Activated naive CD4-positive, alpha-beta T cell treated with anti-CD3 and anti-CD28 coated beads, Interleukin-2, amount 50 U/mL, for 72 hours (primary cell): Measurements from ENCODE around the gene FBXO34. TPM values are rescaled to one million over a fixed set of nuclear protein-coding genes. Genes with fewer than 3 reads are reported as not detected.

Experiments used
- ATAC-seq, 2 donors: fragments of 150-1000 bp; cut with Tn5 transposase; 2 replicates each; pipeline ENCODE4 v1.10.0; 2021; ENCODE audit warnings: mild to moderate bottlenecking in 2 of 2, moderate library complexity in 2 of 2
- DNase-seq, 2 donors: peaks; one replicate each; pipeline ENCODE4 v3.0.0; 2021 to 2022; ENCODE audit warnings: low spot score in 2 of 2
- H3K27ac Mint-ChIP-seq, 2 donors: one replicate each; pipeline ENCODE4 v1.8.0; 2022; ENCODE audit warnings: mild to moderate bottlenecking in 2 of 2, mixed read lengths in 2 of 2
- H3K36me3 Mint-ChIP-seq, 2 donors: one replicate each; pipeline ENCODE4 v1.8.0; 2022; ENCODE audit warnings: mixed read lengths in 2 of 2
- H3K9me3 Mint-ChIP-seq, 2 donors: one replicate each; pipeline ENCODE4 v1.8.0; 2022; ENCODE audit warnings: mixed read lengths in 2 of 2
- total RNA-seq, 2 donors: library from RNA; stranded (reverse); gene quantifications; one replicate each; pipeline ENCODE4 v1.2.3, GENCODE V29; 2022

FBXO34 gene
- total RNA-seq, 2 donors from 2014 or later: 26.7 to 27.5 TPM

DNA sequence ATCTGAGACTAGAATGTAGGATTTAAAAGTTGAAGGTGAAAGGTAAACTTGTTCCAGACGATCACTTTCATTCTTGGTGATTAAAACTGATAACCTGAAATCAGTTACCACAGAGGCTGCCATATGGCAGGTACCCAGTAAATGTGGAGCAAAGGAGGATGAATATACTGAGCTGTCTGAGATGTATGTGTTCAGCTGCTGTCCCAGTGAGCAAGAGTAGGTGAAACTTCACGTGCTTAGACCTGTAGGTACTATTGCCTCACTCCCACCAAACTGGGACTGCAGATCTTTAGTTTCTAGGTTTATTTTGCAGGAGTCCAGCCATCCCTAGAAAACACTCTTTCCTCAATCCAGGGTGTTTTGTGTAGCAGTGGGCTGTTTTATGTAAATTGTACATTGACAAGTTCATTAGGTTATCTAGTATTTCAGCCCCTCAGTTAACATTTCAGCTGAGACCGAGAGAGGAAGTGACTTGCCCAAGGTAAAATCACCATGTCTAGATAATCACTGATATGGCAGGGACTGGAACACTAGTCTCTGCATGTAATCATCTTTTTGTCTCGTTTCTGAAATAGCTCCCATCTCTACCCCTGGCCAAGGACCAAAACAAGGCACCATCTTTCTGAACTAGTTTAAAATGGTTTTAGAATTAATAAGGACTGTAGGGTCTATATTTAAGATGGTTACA is 77.7 kb downstream of the FBXO34 start:
- ATAC-seq: peak; percentile 79 to 88
- Mint-ChIP-seq H3K9me3 (no peaks in the 10 kb centered on the region), H3K27ac (peak overlapping the region; percentile 42 to 57)

DNA sequence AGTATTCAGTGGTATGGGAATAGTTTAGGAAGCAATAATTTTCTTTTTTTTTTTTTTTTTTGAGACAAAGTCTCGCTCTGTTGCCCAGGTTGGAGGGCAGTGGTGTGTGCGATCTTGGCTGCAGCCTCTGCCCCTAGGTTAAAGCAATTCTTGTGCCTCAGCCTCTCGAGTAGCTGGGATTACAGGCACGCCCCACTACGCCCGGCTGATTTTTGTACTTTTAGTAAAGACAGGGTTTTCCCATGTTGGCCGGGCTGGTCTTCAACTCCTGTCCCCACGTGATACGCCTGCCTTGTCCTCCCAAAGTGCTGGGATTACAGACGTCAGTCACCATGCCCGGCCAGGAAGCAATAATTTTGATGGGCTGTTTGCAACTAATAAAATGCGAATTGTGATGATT is 78.3 kb downstream of the FBXO34 start:
- ATAC-seq (no peak), DNase-seq (no peak)
- Mint-ChIP-seq H3K27ac (peak overlapping the region; percentile 42 to 69), H3K36me3 (peaks cover 5 to 8% of the 10 kb centered on the region in 2 donors), H3K9me3 (no peaks in the 10 kb centered on the region)

More for the DNA sequence above, 77.7 kb downstream of the FBXO34 start:
- DNase-seq: no peak
- H3K36me3 Mint-ChIP-seq: peaks cover 5 to 8% of the 10 kb centered on the region in 2 donors

DNA sequence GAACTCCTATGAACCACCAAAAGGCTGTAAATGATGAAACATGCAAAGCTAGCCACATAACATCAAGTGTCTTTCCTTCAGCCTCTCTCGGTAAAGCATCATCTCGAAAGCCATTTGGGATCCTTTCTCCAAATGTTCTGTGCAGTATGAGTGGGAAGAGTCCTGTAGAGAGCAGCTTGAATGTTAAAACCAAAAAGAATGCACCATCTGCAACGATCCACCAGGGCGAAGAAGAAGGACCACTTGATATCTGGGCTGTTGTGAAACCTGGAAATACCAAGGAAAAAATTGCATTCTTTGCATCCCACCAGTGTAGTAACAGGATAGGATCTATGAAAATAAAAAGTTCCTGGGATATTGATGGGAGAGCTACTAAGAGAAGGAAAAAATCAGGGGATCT is 79.2 kb downstream of the FBXO34 start:
- Mint-ChIP-seq H3K36me3 (peaks cover 5 to 8% of the 10 kb centered on the region in 2 donors), H3K27ac (no peak overlapping the region), H3K9me3 (no peaks in the 10 kb centered on the region)
- ATAC-seq: no peak
- DNase-seq: no peak

DNA sequence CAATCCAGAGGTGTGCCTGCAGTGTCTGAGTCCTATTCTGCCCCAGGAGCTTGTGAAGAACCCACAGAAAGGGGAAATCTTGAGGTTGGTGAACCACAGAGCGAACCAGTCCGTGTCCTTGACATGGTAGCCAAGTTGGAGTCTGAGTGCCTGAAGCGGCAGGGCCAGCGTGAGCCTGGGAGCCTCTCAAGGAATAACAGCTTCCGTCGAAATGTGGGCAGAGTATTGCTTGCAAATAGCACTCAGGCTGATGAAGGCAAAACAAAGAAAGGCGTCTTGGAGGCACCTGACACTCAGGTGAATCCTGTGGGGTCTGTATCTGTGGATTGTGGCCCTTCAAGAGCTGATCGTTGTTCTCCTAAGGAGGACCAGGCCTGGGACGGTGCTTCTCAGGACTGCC is 79.9 kb downstream of the FBXO34 start:
- Mint-ChIP-seq H3K9me3 (no peaks in the 10 kb centered on the region), H3K27ac (no peak overlapping the region), H3K36me3 (peaks cover 5 to 8% of the 10 kb centered on the region in 2 donors)
- DNase-seq (no peak), ATAC-seq (no peak)

DNA sequence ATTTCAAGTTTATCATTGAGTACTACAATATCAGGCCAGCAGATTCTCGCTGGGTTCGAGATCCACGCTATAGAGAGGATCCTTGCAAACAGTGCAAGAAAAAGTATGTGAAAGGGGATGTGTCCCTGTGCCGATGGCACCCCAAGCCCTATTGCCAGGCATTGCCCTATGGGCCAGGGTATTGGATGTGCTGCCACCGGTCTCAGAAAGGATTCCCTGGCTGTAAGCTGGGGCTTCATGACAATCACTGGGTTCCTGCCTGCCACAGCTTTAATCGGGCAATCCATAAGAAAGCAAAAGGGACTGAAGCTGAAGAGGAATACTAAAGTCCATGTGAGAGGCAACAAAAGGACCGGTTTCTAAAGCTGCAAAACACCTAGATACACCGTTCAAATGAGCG is 81.0 kb downstream of the FBXO34 start:
- no peaks in the 10 kb centered on the region for H3K9me3 Mint-ChIP-seq
- no peak for DNase-seq
- ATAC-seq: no peak
- no peak overlapping the region for H3K27ac Mint-ChIP-seq
- peaks cover 5 to 8% of the 10 kb centered on the region in 2 donors for H3K36me3 Mint-ChIP-seq

DNA sequence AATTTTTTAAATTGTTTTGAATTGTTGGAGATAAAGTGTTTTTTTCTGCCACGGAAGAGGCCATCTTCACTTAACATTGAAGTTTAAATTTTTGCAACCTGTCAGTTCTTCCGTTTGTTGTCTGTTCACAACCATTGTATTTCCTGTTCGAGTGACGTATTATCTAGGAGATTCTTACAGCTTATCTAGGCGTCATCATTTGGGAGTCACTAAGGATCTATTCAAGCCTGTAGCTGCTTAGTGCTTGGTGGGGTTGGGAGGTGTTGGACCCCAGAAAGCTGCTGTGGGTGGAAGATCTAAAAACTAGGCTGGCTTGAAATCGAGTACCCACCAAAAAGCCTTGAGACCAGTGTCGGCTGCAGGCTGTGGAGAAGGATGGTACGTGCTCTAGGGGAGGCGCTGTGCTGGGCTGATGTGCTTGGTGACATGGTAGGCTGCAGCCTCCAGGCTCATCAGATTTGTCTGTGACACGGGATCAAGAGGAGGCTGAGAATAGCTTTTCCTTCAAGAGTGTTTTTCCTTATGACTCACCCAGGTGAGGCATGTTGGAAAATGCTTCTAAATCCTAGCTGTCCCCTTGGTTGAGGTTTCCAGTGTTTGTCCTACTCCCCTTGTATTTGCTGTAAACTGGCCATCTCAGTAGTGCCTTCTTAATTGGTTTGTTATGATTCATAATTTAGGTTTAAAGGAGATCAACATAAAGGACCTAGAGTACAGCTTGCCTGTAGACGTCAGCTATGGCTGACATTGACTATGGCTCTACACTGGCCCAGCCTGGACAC is 82.7 kb downstream of the FBXO34 start:
- ATAC-seq: peak; percentile 46 to 54
- DNase-seq: no peak
- Mint-ChIP-seq H3K9me3 (no peaks in the 10 kb centered on the region), H3K36me3 (peaks cover 5 to 8% of the 10 kb centered on the region in 2 donors), H3K27ac (peak overlapping the region; percentile 29 to 63)

DNA sequence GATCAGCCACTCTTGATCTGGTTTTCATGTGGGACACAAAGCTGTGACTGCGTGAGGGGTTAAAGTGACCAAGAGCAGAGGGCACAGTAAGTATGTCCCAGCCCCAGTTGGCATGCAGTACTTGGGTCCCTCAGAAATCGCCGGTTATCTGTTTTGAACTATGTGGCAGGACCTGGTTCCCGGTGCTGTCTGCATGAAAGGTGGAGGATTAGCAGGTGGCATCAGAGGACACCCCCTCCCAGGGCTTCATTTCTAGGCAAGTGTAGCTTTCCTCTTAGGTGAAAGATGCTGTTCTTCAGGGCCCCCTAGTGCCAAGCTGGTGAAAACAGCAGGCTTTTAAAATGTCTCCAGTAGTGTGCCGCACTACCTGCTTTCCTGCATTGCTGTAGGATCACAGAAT is 83.3 kb downstream of the FBXO34 start:
- Mint-ChIP-seq H3K27ac (peak overlapping the region; percentile 35 to 84), H3K36me3 (peaks cover 5 to 8% of the 10 kb centered on the region in 2 donors), H3K9me3 (no peaks in the 10 kb centered on the region)
- ATAC-seq (peak; percentile 87), DNase-seq (peak in 1 of 2 donors; percentile 53)

DNA sequence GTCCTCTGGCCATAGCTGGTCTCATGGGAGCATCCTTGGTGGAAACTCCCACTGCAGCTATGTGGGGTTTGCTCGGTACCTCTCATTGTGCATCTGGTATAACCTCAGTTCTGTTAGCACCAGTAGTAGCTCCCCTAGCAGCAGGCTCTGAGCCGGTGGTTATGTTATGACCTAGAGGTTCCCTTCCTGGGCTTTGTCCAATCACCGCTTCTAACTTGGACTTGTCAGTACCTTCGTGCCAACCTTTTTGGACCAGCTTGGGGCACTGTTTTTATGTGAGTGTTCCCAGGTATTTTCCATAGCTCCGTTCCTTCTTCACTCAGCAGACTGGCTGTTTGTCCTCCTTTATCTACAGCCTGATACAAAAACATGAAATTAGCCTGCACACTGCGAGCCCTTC is 84.7 kb downstream of the FBXO34 start:
- Mint-ChIP-seq H3K9me3 (no peaks in the 10 kb centered on the region), H3K36me3 (peaks cover 0 to 6% of the 10 kb centered on the region in 2 donors), H3K27ac (no peak overlapping the region)
- ATAC-seq (no peak), DNase-seq (no peak)

DNA sequence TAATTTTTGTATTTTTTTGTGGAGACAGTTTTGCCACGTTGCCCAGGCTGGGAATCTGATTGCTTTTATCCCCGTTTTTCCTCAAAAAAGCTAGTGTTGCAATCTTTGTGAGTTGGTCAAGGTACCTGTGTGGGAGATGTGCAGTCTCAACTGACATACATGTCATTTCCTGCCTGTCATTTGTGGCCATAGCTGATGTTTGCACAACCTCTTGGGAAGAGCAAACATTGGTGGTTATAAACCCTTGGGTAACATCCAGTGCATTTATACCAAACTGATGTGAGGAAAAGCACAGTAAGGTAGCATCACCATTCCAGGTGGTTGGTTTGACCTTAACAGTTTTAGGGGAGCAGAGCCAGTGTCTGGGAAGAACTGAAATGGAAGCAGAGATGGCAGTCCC is 85.7 kb downstream of the FBXO34 start:
- ATAC-seq: no peak
- H3K36me3 Mint-ChIP-seq: peaks cover 0 to 9% of the 10 kb centered on the region in 2 donors

DNA sequence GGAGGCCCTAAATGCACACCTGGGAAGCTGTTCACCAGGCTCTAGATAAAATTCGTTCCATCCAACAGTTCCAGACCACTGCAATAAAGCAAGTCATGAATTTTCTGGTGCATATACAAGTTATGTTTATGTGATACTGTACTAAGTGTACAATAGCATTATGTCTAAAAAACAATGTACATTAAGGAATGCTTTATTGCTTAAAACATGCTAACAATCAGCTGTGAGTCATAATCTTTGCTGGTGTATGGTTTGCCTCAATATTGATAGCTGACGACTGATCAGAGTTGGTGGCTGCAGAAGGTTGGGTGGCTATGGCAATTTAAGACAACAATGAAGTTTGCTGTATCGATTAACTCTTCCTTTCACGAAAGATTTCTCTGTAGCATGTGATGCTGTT is 88.1 kb downstream of the FBXO34 start:
- Mint-ChIP-seq H3K9me3 (no peaks in the 10 kb centered on the region), H3K27ac (no peak overlapping the region), H3K36me3 (peaks cover 7 to 13% of the 10 kb centered on the region in 2 donors)
- no peak for ATAC-seq
- DNase-seq: no peak

More for the DNA sequence above, 85.7 kb downstream of the FBXO34 start:
- Mint-ChIP-seq H3K9me3 (no peaks in the 10 kb centered on the region), H3K27ac (peak overlapping the region in 1 of 2 donors; percentile 20)
- no peak for DNase-seq

DNA sequence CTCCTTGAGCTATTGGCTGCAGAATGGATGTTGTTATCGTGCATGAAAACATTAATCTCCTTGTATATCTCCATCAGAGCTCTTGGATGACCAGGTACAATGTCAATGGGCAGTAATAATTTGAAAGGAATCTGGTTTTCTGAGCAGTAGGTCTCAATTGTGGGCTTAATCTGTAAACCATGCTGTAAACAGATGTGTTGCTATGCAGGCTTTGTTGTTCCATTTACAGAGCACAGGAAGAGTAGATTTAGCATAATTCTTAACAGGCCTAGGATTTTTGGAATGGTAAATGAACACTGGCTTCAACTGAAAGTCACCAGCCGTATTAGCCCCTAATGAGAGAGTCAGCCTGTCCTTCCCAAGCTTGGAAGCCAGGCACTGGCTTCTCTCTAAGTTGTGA is 90.0 kb downstream of the FBXO34 start:
- DNase-seq: no peak
- Mint-ChIP-seq H3K27ac (peak overlapping the region in 1 of 2 donors; percentile 66), H3K36me3 (peaks cover 11 to 22% of the 10 kb centered on the region in 2 donors), H3K9me3 (no peaks in the 10 kb centered on the region)
- ATAC-seq: no peak

DNA sequence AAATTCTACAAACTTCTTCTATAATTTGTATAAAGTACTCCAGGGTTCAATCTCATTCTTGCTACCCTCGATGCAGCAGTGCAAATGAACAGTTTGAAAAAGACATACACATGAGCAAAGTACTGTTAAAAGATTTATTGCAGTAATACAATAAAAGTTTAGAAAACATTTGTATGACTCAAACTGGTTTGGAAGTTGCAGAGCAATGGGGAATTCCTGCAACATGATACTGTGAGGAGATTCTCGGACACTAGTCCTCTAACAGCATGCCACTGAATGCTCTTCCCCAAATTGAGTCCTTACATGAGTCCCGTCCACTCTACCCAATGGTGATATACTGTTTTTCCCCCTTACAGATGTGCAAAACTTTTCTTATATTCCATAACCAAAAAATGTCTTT is 95.0 kb downstream of the FBXO34 start:
- no peak for DNase-seq
- Mint-ChIP-seq H3K36me3 (peaks cover 11 to 42% of the 10 kb centered on the region in 2 donors), H3K27ac (no peak overlapping the region), H3K9me3 (no peaks in the 10 kb centered on the region)
- no peak for ATAC-seq

DNA sequence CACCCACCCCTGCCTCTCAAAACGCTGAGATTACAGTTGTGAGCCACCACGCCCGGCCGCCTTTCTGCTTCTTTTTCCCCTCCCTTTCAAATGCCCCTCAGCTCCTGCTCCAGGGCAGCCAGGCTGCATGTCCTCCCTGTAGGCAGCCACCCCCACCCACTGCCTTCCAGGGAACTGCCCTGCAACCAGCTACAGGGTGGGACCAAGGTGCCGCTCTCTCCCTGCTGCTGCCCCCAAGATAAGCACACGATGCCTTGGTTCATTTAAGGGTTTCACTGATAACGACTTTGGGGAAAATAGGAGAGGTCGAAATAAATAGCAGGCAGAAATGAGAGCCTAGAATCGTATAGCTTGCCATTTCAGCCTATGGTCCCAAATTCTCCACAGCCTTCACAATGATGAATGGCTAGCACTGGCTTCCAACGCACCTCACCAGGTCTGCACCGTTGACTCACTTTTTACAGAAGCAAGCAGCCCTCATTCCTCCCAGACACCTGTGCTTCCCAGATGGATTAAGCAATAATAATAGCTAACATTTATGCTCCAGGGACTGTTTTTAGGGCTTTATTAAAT is 99.7 kb downstream of the FBXO34 start:
- peaks cover 2 to 34% of the 10 kb centered on the region in 2 donors for H3K36me3 Mint-ChIP-seq
- H3K27ac Mint-ChIP-seq: peak overlapping the region in 1 of 2 donors; percentile 56
- H3K9me3 Mint-ChIP-seq: no peaks in the 10 kb centered on the region

DNA sequence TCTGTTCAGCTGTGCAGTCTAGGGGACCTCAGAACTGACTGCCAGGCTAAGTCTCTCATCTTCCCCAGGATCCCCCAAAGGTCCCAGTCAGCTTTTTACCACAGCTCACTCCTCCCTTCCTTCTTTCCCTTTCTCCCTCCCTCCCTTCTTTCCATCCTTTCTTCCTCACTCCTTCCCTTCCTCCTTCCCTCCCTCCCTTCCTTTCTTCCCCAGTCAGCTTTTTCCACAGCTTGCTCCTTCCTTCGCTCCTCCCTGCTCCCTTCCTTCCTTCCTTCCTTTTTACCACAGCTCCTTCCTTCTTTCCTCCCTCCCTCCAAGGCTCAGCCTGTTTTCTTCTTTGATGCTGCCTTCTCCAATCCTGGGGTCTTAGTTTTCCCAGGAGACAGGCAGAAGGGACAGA is 101.2 kb downstream of the FBXO34 start:
- no peak for ATAC-seq
- Mint-ChIP-seq H3K9me3 (no peaks in the 10 kb centered on the region), H3K27ac (peak overlapping the region; percentile 22 to 24), H3K36me3 (peaks cover 10 to 45% of the 10 kb centered on the region in 2 donors)
- DNase-seq: no peak

More for the DNA sequence above, 99.7 kb downstream of the FBXO34 start:
- no peak for DNase-seq
- ATAC-seq: no peak

DNA sequence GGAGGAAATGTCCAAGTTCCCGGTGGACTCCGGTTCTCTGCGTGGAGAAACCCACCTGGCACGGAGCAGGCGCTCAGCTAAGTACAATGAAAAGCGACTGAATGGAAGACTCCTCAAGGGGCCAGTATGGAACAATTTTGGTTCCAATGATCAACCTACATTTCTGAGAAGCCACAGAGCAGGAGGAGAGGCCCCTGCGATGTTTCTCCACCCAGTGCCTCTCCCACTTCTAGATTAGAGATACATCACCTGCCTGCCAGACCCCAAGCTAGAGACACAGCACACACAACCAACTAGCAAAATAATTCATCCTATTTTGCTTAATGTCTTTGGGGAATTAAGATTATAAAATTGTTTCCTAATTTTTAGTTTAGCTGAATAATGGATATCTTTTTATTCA is 101.6 kb downstream of the FBXO34 start:
- DNase-seq: no peak
- Mint-ChIP-seq H3K9me3 (no peaks in the 10 kb centered on the region), H3K27ac (peak overlapping the region; percentile 24 to 80), H3K36me3 (peaks cover 10 to 45% of the 10 kb centered on the region in 2 donors)
- ATAC-seq: no peak

DNA sequence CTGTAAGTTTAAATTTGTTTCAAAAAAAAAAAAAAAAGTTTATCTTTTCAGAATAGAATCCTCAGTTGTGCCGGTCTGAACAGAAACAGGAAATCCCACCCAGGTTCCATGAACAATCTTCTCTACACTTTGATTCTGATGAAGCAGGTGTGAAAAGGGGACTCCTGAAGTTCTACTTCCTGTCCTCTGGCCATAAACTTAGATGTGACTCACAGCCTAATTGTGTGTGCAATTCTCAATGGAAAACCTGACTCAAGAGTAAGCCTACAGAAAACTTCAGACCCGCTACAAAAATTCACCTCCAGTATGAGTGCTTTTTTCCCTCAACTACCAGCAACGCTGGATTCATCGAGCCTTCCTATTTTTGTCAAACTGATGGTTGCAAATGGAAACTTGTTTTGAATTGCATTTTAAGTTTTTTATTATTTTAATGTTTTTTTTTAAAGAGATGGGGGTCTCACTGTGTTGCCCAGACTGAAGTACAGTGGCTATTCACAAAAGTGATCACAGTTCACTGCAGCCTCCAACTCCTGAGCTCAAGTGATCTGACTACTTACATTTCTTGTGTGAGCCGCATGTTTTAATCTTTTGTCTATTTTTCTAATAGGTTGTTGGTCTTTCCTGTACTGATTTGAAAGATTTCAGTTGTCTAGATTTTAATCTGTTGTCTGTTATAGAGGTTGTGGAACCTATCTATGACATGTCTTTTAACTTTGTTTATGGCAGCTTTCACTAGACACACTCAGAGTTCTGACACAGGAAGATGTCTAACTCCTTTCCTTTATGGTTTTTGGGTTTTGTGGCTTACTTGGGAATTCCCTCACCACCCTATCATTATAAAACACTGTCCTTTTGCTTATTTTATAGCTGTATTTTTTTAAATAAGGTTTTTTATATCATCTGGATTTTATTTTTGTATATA is 102.8 kb downstream of the FBXO34 start:
- Mint-ChIP-seq H3K36me3 (peaks cover 10 to 32% of the 10 kb centered on the region in 2 donors), H3K9me3 (no peaks in the 10 kb centered on the region), H3K27ac (peak overlapping the region; percentile 94 to 97)
- ATAC-seq: peak; percentile 91
- DNase-seq: peak in 1 of 2 donors; percentile 31
